Fibroblast of mammary gland (primary cell): ENCODE data around the gene ACER1.

ENCODE experiments used
- DNase-seq: peaks from one replicate; pipeline ENCODE4 v3.0.0-alpha.2; 2010; ENCODE audit warnings: low read depth
- H3K4me3 ChIP-seq: 2 replicates; pipeline ENCODE4 v1.5.1; 2011; ENCODE audit warnings: low read depth, mild to moderate bottlenecking, low read length, moderate library complexity; ENCODE audit not compliant: control insufficient read depth
- CTCF ChIP-seq: conservative IDR thresholded peaks from 2 replicates; pipeline ENCODE4 v1.5.1; 2011; ENCODE audit warnings: low read depth, low read length, inconsistent platforms; ENCODE audit not compliant: control insufficient read depth, insufficient read depth

ACER1 gene

DNA sequence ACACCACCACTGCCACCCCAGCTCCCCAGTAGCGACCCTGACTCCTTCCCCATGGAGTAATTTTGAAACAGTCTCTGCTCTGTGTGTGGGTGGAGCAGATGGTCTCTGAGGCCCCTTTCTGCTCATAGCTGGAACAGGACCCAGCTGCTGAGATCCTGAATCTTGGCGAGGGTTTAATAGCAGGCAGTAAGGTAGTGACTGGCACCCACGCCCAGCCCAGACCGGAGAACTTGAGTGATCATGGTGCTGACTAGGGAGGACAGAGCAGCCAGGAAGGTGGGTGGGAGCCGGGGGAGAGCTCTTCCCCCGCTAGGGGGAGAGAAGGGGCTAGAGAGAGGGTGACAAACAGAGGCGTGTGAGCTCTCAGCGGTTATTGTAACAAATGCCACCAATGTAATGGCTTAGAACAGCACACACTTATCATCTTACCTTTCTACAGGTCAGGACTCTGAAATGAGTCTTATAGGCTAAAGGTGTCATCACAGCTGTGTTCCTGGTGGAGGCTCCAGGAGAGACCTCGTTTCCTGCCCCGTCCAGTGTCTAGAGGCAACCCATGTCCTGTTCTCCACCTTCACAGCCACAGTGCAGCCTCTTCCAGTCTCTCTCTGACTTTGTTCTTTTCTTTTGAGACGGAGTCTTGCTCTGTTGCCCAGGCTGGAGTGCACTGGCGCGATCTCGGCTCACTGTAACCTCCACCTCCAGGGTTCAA is 7.2 kb upstream of the ACER1 start:
- no peak for TF ChIP-seq CTCF
- no peak for DNase-seq
- H3K4me3 ChIP-seq, result no peak overlapping the region

DNA sequence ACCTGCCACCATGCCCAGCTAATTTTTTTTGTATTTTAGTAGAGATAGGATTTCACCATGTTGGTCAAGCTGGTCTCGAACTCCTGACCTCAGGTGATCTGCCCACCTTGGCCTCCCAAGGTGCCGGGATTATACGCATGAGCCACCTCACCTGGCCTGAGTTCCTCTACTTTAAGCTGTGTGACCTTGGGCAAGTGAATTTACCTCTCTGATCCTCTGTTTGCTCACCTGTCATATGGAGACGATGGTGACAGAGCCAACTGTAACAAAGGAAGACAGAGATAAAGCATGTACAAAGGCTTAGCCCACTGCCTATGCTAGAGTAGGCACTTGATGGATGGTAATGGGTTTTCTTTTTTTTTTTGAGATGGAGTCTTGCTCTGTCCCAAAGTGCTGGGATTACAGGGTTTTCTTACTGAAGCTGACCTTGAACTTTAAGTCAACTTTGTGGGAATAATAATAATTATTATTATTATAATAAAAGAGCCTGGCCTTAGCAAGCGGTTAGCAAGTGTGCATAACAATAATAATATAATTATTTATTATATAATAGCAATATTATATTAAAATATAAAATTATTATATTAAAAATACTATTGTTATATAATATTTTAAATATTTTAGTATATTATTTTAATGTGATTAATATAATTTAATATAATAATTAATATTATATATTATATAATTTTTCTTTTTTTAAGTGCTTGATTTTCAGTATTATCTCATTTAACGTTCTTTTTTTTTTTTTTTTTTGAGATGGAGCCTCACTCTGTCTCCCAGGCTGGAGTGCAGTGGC is 1.3 kb upstream of the ACER1 start:
- DNase-seq, result no peak
- TF ChIP-seq CTCF, result no peak
- no peak overlapping the region for H3K4me3 ChIP-seq

GRCh38 chr19:6326815-6327214 is 6.6 kb downstream of the ACER1 start:
- no peak for DNase-seq
- TF ChIP-seq CTCF, result no peak
- H3K4me3 ChIP-seq, result no peak overlapping the region

DNA sequence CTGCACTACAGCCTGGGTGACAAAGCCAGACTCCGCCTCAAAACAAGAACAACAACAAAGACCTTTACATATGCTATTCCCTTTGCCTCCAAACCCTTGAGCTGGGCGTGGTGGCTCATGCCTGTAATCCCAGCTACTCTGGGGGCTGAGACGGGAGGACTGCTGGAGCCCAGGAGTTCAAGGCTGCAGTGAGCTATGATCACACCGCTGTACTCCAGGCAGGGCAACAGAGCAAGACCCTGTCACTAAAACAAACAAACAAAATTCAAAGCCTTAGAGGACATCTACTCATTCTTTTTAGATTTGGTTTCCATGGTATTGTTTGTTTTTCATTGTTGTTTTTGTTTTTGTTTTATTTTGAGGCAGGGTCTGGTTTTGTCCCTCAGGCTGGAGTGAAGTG is 7.8 kb downstream of the ACER1 start:
- no peak for DNase-seq
- TF ChIP-seq CTCF, result no peak
- no peak overlapping the region for H3K4me3 ChIP-seq

GRCh38 chr19:6324757-6325156 is 8.7 kb downstream of the ACER1 start:
- DNase-seq, result no peak
- no peak overlapping the region for H3K4me3 ChIP-seq
- TF ChIP-seq CTCF, result no peak

DNA sequence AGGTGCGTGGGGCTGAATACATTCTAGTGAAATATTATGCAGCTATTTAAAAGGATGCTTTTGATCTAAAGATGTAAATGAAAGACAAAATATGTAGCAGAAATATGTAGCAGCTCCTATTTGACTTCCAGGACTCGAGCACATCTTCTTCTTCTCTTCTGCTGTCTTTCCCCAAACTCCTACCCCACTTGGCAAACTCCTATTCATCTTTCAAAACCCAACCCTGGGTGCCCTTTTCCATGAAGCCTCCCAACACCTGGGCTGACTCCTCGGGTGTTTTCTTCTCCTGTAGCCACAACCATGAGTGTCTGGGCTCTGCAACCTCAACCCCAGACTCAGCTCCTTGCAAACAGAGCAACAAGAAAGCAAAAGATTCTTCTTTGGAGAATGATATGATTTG is 11.1 kb downstream of the ACER1 start:
- TF ChIP-seq CTCF, result no peak
- H3K4me3 ChIP-seq, result no peak overlapping the region
- DNase-seq, result no peak
